PFSK-1 (cell line): ENCODE measurements around the gene KIRREL3.

ENCODE experiments used
- POLR2AphosphoS5 ChIP-seq: IDR thresholded peaks from 2 replicates; pipeline ENCODE4 v1.6.1; 2012; ENCODE audit warnings: low read depth, mild to moderate bottlenecking, control low read depth, low read length, moderate library complexity
- REST ChIP-seq, 2 experiments: IDR thresholded peaks; 2 replicates each; pipeline versions ENCODE4 v1.6.1 to v1.8.0; 2011 to 2012; ENCODE audit warnings: low read depth in 2 of 2, low read length in 2 of 2, control low read depth in 1 of 2, inconsistent platforms in 1 of 2, mild to moderate bottlenecking in 1 of 2, moderate library complexity in 1 of 2; ENCODE audit not compliant: insufficient read depth in 1 of 2

- no peak for TF ChIP-seq POLR2AphosphoS5
- TF ChIP-seq REST (IDR thresholded peaks at IDR 0.05; ENCODE audit: insufficient read depth in 1 of 2, low read depth in 2 of 2, low read length in 2 of 2) = no peak
These were observed 7.8 kb downstream of the KIRREL3 start for GRCh38 chr11:126992804-126993111.
